Thoracic aorta (tissue), 2 donors: ENCODE results near the gene TPPP3. TPM values are rescaled to one million over a fixed set of nuclear protein-coding genes. Genes with fewer than 3 reads are reported as not detected.

Experiments
- ATAC-seq: fragments of 150-250 bp; one replicate; pipeline ENCODE4 v1.8.0; 2017; ENCODE audit warnings: low read depth; ENCODE audit not compliant: insufficient number of reproducible peaks, low FRiP score
- DNase-seq: peaks from one replicate; pipeline ENCODE4 v3.0.0-alpha.2; 2020; ENCODE audit warnings: low spot score
- H3K27ac ChIP-seq, 2 donors: fragments of 200-600 bp; sonication (generic); 1 replicate in 1 of 2; 2 replicates in 1 of 2; pipeline ENCODE4 v1.5.1; 2016; ENCODE audit warnings: mild to moderate bottlenecking in 2 of 2, moderate library complexity in 2 of 2
- H3K27me3 ChIP-seq: fragments of 200-600 bp; sonication (generic); replicated peaks from 2 replicates; pipeline ENCODE4 v1.6.0; 2016; ENCODE audit warnings: mild to moderate bottlenecking; ENCODE audit not compliant: insufficient read depth
- H3K36me3 ChIP-seq: fragments of 200-600 bp; sonication (generic); one replicate; pipeline ENCODE4 v1.5.1; 2016
- H3K4me1 ChIP-seq, 2 donors: fragments of 200-600 bp; sonication (generic); 1 replicate in 1 of 2; 2 replicates in 1 of 2; pipeline versions ENCODE4 v1.5.1 to v1.6.0; 2016; ENCODE audit warnings: low read depth in 2 of 2, mild to moderate bottlenecking in 1 of 2; ENCODE audit not compliant: control insufficient read depth in 1 of 2
- H3K4me3 ChIP-seq: fragments of 200-600 bp; sonication (generic); 2 replicates; pipeline ENCODE4 v1.5.1; 2016; ENCODE audit warnings: mild to moderate bottlenecking
- H3K9me3 ChIP-seq: fragments of 200-600 bp; sonication (generic); 2 replicates; pipeline ENCODE4 v1.5.1; 2016
- CTCF ChIP-seq: fragments of 200-600 bp; sonication (generic); IDR thresholded peaks from one replicate; pipeline ENCODE4 v1.5.1; 2019; ENCODE audit warnings: antibody characterized with exemption
- total RNA-seq, 2 donors: library from RNA; depleted of rRNA; stranded (reverse); fragments of >200 nt; gene quantifications; one replicate each; pipeline versions ENCODE4 v1.1.0 to v1.2.3, GENCODE V29; 2016

TPPP3 gene
- total RNA-seq, 2 donors from 2014 or later, result 12.6 to 34.9 TPM

DNA sequence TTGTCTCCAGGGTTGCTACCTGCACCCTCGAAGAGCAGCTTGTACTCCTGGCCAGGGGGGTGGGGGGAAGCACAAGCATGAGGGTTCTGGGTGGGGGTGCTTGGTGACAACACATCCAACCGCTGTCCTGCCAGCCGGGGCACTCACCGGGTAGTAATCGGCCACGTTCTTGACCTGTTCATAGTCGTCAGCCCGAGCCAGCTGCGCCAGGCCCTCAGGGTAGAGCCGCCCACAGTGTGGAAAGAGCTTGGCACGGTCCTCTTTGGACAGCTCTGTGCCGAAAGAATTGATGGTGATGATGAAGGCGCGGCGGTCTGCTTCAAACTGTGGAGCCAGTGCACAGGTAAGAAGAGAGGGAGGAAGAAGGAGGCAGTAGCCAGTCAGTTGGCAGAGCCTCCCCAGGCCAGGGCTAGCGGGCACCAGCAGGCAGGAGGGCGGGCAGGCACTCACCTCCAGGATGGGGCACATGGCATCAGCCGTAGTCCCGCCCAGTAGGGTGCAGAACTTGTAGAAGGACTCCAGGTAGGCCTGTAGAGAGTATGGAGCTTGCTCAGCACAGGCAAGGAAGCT, 45.6 kb upstream of the TPPP3 start:
- no peaks in the 10 kb centered on the region for H3K27me3 ChIP-seq
- H3K27ac ChIP-seq, result no peak overlapping the region
- peaks cover 0 to 23% of the 10 kb centered on the region in 2 donors for H3K4me1 ChIP-seq
- no peak for ATAC-seq
- peaks cover 31% of the 10 kb centered on the region for H3K36me3 ChIP-seq
- H3K9me3 ChIP-seq, result no peaks in the 10 kb centered on the region
- no peak for DNase-seq
- TF ChIP-seq CTCF, result no peak
- H3K4me3 ChIP-seq, result no peak overlapping the region

GRCh38 chr16:67438098-67438791, 44.9 kb upstream of the TPPP3 start:
- Histone ChIP-seq H3K27ac (no peak overlapping the region), H3K4me3 (no peak overlapping the region), H3K36me3 (peaks cover 31% of the 10 kb centered on the region), H3K27me3 (no peaks in the 10 kb centered on the region), H3K4me1 (peaks cover 0 to 17% of the 10 kb centered on the region in 2 donors), H3K9me3 (no peaks in the 10 kb centered on the region)
- DNase-seq, result no peak
- TF ChIP-seq CTCF, result no peak
- no peak for ATAC-seq

DNA sequence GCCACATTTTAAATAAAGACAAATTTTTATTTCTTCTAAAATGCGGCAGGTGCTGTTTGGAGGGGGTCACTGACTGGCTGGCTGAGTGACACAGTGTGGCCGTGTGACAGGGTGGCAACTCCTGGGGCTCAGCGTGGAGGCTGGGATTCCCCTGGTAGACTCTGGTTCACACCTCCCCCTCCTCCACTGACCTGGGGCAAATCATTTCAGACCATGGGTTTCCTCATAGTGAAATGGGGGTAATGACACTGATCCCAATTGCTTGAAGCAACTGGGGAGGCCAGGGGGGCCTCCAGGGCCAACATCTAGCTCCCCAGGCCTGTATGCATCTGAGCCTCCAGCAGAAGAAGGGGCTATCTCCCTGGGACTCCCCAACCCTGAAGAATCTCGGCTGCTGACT, 44.2 kb upstream of the TPPP3 start:
- ATAC-seq, result no peak
- Histone ChIP-seq H3K4me1 (peaks cover 0 to 11% of the 10 kb centered on the region in 2 donors), H3K36me3 (peaks cover 31% of the 10 kb centered on the region)

DNA sequence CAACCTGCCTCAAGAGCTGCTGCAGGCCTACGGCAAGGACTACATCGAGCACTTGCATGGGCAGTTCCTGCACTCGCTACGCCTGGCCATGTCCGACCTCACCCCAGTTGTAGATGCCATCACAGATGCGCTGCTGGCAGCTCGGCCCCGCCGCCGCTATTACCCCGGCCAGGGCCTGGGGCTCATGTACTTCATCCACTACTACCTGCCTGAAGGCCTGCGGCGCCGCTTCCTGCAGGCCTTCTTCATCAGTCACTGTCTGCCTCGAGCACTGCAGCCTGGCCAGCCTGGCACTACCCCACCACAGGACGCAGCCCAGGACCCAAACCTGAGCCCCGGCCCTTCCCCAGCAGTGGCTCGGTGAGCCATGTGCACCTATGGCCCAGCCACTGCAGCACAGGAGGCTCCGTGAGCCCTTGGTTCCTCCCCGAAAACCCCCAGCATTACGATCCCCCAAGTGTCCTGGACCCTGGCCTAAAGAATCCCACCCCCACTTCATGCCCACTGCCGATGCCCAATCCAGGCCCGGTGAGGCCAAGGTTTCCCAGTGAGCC, 43.4 kb upstream of the TPPP3 start:
- Histone ChIP-seq H3K9me3 (no peaks in the 10 kb centered on the region), H3K27ac (no peak overlapping the region), H3K4me3 (no peak overlapping the region), H3K36me3 (peaks cover 31% of the 10 kb centered on the region), H3K27me3 (no peaks in the 10 kb centered on the region), H3K4me1 (peaks cover 0 to 6% of the 10 kb centered on the region in 2 donors)
- ATAC-seq, result no peak
- no peak for TF ChIP-seq CTCF
- DNase-seq, result no peak

More for the DNA sequence above, 44.2 kb upstream of the TPPP3 start:
- no peak overlapping the region for H3K4me3 ChIP-seq
- DNase-seq, result no peak
- no peaks in the 10 kb centered on the region for H3K9me3 ChIP-seq
- TF ChIP-seq CTCF, result no peak
- H3K27ac ChIP-seq, result no peak overlapping the region
- H3K27me3 ChIP-seq, result no peaks in the 10 kb centered on the region

GRCh38 chr16:67435758-67436164, 42.5 kb upstream of the TPPP3 start:
- ATAC-seq, result no peak
- DNase-seq, result no peak
- TF ChIP-seq CTCF, result no peak
- peaks cover 30% of the 10 kb centered on the region for H3K36me3 ChIP-seq
- peaks cover 0 to 7% of the 10 kb centered on the region in 2 donors for H3K4me1 ChIP-seq
- no peaks in the 10 kb centered on the region for H3K9me3 ChIP-seq
- H3K4me3 ChIP-seq, result no peak overlapping the region
- H3K27me3 ChIP-seq, result no peaks in the 10 kb centered on the region
- H3K27ac ChIP-seq, result no peak overlapping the region
